ENCODE results near the gene GDPD3.
"Not testable (repeated sequence)": the region's sequence is repeated elsewhere in the genome, so short reads cannot be mapped to it uniquely, and the experiment has no call there.

GDPD3 gene

GRCh38 chr16:30116291-30117207, 3.2 kb upstream of the GDPD3 start:
- Histone ChIP-seq H3K27me3 (ENCODE audit: insufficient read depth, poor library complexity, severe bottlenecking) (no peaks in the 10 kb centered on the region), H3K4me3 (replicated peaks; ENCODE audit: insufficient read depth, low read length) (no peak overlapping the region), H3K27ac (replicated peaks) (no peak overlapping the region)
- TF ChIP-seq POLR2AphosphoS5 (IDR thresholded peaks at IDR 0.05; ENCODE audit: low read depth) (no peak), REST (IDR thresholded peaks at IDR 0.05; ENCODE audit: insufficient replicate concordance, low read depth) (no peak), SPI1 (IDR thresholded peaks at IDR 0.05; ENCODE audit: borderline replicate concordance, low read depth) (no peak), GABPA (IDR thresholded peaks at IDR 0.05; ENCODE audit: low read depth) (no peak), CTCF (IDR thresholded peaks at IDR 0.05; ENCODE audit: insufficient read depth, low read length) (no peak)
- DNase-seq (ENCODE audit: low read depth in 1 of 2, low spot score in 1 of 2) = no peak

GRCh38 chr16:30115238-30115637, 1.9 kb upstream of the GDPD3 start:
- no peak overlapping the region for H3K27ac ChIP-seq (replicated peaks)
- TF ChIP-seq REST (IDR thresholded peaks at IDR 0.05; ENCODE audit: insufficient replicate concordance, low read depth) = no peak
- no peak for TF ChIP-seq GABPA (IDR thresholded peaks at IDR 0.05; ENCODE audit: low read depth)
- TF ChIP-seq CTCF (IDR thresholded peaks at IDR 0.05; ENCODE audit: insufficient read depth, low read length) = no peak
- TF ChIP-seq SPI1 (IDR thresholded peaks at IDR 0.05; ENCODE audit: borderline replicate concordance, low read depth) = no peak
- TF ChIP-seq POLR2AphosphoS5 (IDR thresholded peaks at IDR 0.05; ENCODE audit: low read depth) = no peak
- no peak overlapping the region for H3K4me3 ChIP-seq (replicated peaks; ENCODE audit: insufficient read depth, low read length)
- no peak for DNase-seq (ENCODE audit: low read depth in 1 of 2, low spot score in 1 of 2)
- no peaks in the 10 kb centered on the region for H3K27me3 ChIP-seq (ENCODE audit: insufficient read depth, poor library complexity, severe bottlenecking)

GRCh38 chr16:30114833-30115232, 1.5 kb upstream of the GDPD3 start:
- H3K4me3 ChIP-seq (replicated peaks; ENCODE audit: insufficient read depth, low read length); DNase-seq (ENCODE audit: low read depth in 1 of 2, low spot score in 1 of 2); H3K27ac ChIP-seq (replicated peaks); H3K27me3 ChIP-seq (ENCODE audit: insufficient read depth, poor library complexity, severe bottlenecking): not testable (repeated sequence)

- TF ChIP-seq CTCF (IDR thresholded peaks at IDR 0.05; ENCODE audit: insufficient read depth, low read length) (no peak), SPI1 (IDR thresholded peaks at IDR 0.05; ENCODE audit: borderline replicate concordance, low read depth) (no peak), REST (IDR thresholded peaks at IDR 0.05; ENCODE audit: insufficient replicate concordance, low read depth) (no peak), GABPA (IDR thresholded peaks at IDR 0.05; ENCODE audit: low read depth) (no peak), POLR2AphosphoS5 (IDR thresholded peaks at IDR 0.05; ENCODE audit: low read depth) (no peak)
- Histone ChIP-seq H3K27me3 (ENCODE audit: insufficient read depth, poor library complexity, severe bottlenecking) (no peaks in the 10 kb centered on the region), H3K27ac (replicated peaks) (no peak overlapping the region), H3K4me3 (replicated peaks; ENCODE audit: insufficient read depth, low read length) (no peak overlapping the region)
- no peak for DNase-seq (ENCODE audit: low read depth in 1 of 2, low spot score in 1 of 2)
Observed at GRCh38 chr16:30114411-30114810, 1.1 kb upstream of the GDPD3 start.

Data from HL-60 (cell line).